ENCODE data around the gene HTR5A. TPM values are rescaled to one million over a fixed set of nuclear protein-coding genes. Genes with fewer than 3 reads are reported as not detected.

HTR5A gene
- total and polyA plus RNA-seq, 5 donors from 2014 or later: not detected

GRCh38 chr7:155129186-155129585 lies 59.1 kb downstream of the HTR5A start:
- Mint-ChIP-seq H3K4me3 (no peak overlapping the region), H3K27me3 (no peaks in the 10 kb centered on the region), H3K36me3 (no peaks in the 10 kb centered on the region), H3K4me1 (no peaks in the 10 kb centered on the region), H3K9me3 (peaks cover 0 to 2% (median 0%) of the 10 kb centered on the region in 7 donors), H3K27ac (peak overlapping the region in 1 of 3 donors; percentile 24)
- Histone ChIP-seq H3K27me3 (ENCODE audit: control insufficient read depth, insufficient read depth, low read length) (no peaks in the 10 kb centered on the region), H3K4me3 (ENCODE audit: low read depth, low read length) (no peak overlapping the region), H3K36me3 (ENCODE audit: control insufficient read depth, insufficient read depth, low read length) (no peaks in the 10 kb centered on the region), H3K27ac (ENCODE audit: insufficient read depth, low read length, poor library complexity, severe bottlenecking) (no peak overlapping the region), H3K9me3 (ENCODE audit: control insufficient read depth in 2 of 2, low read length in 2 of 2) (no peaks in the 10 kb centered on the region), H3K4me1 (ENCODE audit: control insufficient read depth, insufficient read depth, low read length, poor library complexity, severe bottlenecking) (no peaks in the 10 kb centered on the region)
- ATAC-seq (ENCODE audit: low read depth in 2 of 2) (no peak), DNase-seq (no peak)

GRCh38 chr7:155129789-155130188 lies 59.7 kb downstream of the HTR5A start:
- no peaks in the 10 kb centered on the region for H3K4me1 Mint-ChIP-seq
- no peak overlapping the region for H3K27ac ChIP-seq (ENCODE audit: insufficient read depth, low read length, poor library complexity, severe bottlenecking)

GRCh38 chr7:155130493-155130892 lies 60.4 kb downstream of the HTR5A start:
- Histone ChIP-seq H3K4me1 (ENCODE audit: control insufficient read depth, insufficient read depth, low read length, poor library complexity, severe bottlenecking) (no peaks in the 10 kb centered on the region), H3K27me3 (ENCODE audit: control insufficient read depth, insufficient read depth, low read length) (no peaks in the 10 kb centered on the region), H3K27ac (ENCODE audit: insufficient read depth, low read length, poor library complexity, severe bottlenecking) (no peak overlapping the region), H3K4me3 (ENCODE audit: low read depth, low read length) (no peak overlapping the region), H3K9me3 (ENCODE audit: control insufficient read depth in 2 of 2, low read length in 2 of 2) (no peaks in the 10 kb centered on the region), H3K36me3 (ENCODE audit: control insufficient read depth, insufficient read depth, low read length) (no peaks in the 10 kb centered on the region)
- Mint-ChIP-seq H3K27me3 (no peaks in the 10 kb centered on the region), H3K27ac (no peak overlapping the region), H3K4me3 (no peak overlapping the region), H3K9me3 (peaks cover 0 to 2% (median 0%) of the 10 kb centered on the region in 7 donors), H3K4me1 (no peaks in the 10 kb centered on the region), H3K36me3 (no peaks in the 10 kb centered on the region)
- ATAC-seq (ENCODE audit: low read depth in 2 of 2): no peak
- DNase-seq: no peak

More at GRCh38 chr7:155129789-155130188, 59.7 kb downstream of the HTR5A start:
- no peaks in the 10 kb centered on the region for H3K9me3 ChIP-seq (ENCODE audit: control insufficient read depth in 2 of 2, low read length in 2 of 2)
- no peaks in the 10 kb centered on the region for H3K4me1 ChIP-seq (ENCODE audit: control insufficient read depth, insufficient read depth, low read length, poor library complexity, severe bottlenecking)
- H3K4me3 ChIP-seq (ENCODE audit: low read depth, low read length): no peak overlapping the region
- DNase-seq: no peak
- Mint-ChIP-seq H3K27ac (no peak overlapping the region), H3K4me3 (no peak overlapping the region), H3K27me3 (no peaks in the 10 kb centered on the region), H3K36me3 (no peaks in the 10 kb centered on the region), H3K9me3 (peaks cover 0 to 2% (median 0%) of the 10 kb centered on the region in 7 donors)
- ATAC-seq (ENCODE audit: low read depth in 2 of 2): no peak
- H3K36me3 ChIP-seq (ENCODE audit: control insufficient read depth, insufficient read depth, low read length): no peaks in the 10 kb centered on the region
- no peaks in the 10 kb centered on the region for H3K27me3 ChIP-seq (ENCODE audit: control insufficient read depth, insufficient read depth, low read length)

GRCh38 chr7:155131090-155131489 lies 61.0 kb downstream of the HTR5A start:
- Histone ChIP-seq H3K4me3 (ENCODE audit: low read depth, low read length) (no peak overlapping the region), H3K4me1 (ENCODE audit: control insufficient read depth, insufficient read depth, low read length, poor library complexity, severe bottlenecking) (no peaks in the 10 kb centered on the region), H3K36me3 (ENCODE audit: control insufficient read depth, insufficient read depth, low read length) (no peaks in the 10 kb centered on the region), H3K9me3 (ENCODE audit: control insufficient read depth in 2 of 2, low read length in 2 of 2) (no peaks in the 10 kb centered on the region), H3K27ac (ENCODE audit: insufficient read depth, low read length, poor library complexity, severe bottlenecking) (no peak overlapping the region), H3K27me3 (ENCODE audit: control insufficient read depth, insufficient read depth, low read length) (no peaks in the 10 kb centered on the region)
- no peak overlapping the region for H3K27ac Mint-ChIP-seq
- no peaks in the 10 kb centered on the region for H3K36me3 Mint-ChIP-seq
- ATAC-seq (ENCODE audit: low read depth in 2 of 2) (no peak), DNase-seq (no peak)
- H3K9me3 Mint-ChIP-seq: peaks cover 0 to 2% (median 0%) of the 10 kb centered on the region in 7 donors
- no peaks in the 10 kb centered on the region for H3K27me3 Mint-ChIP-seq
- no peak overlapping the region for H3K4me3 Mint-ChIP-seq
- H3K4me1 Mint-ChIP-seq: no peaks in the 10 kb centered on the region

- no peak overlapping the region for H3K4me3 Mint-ChIP-seq
- H3K4me1 Mint-ChIP-seq: no peaks in the 10 kb centered on the region
- DNase-seq: no peak
- no peaks in the 10 kb centered on the region for H3K4me1 ChIP-seq (ENCODE audit: control insufficient read depth, insufficient read depth, low read length, poor library complexity, severe bottlenecking)
- H3K9me3 ChIP-seq (ENCODE audit: control insufficient read depth in 2 of 2, low read length in 2 of 2): no peaks in the 10 kb centered on the region
- no peak overlapping the region for H3K4me3 ChIP-seq (ENCODE audit: low read depth, low read length)
- no peaks in the 10 kb centered on the region for H3K27me3 ChIP-seq (ENCODE audit: control insufficient read depth, insufficient read depth, low read length)
- no peak overlapping the region for H3K27ac Mint-ChIP-seq
- H3K36me3 ChIP-seq (ENCODE audit: control insufficient read depth, insufficient read depth, low read length): no peaks in the 10 kb centered on the region
- H3K36me3 Mint-ChIP-seq: no peaks in the 10 kb centered on the region
- peaks cover 0 to 4% (median 0%) of the 10 kb centered on the region in 7 donors for H3K9me3 Mint-ChIP-seq
- no peak overlapping the region for H3K27ac ChIP-seq (ENCODE audit: insufficient read depth, low read length, poor library complexity, severe bottlenecking)
- no peaks in the 10 kb centered on the region for H3K27me3 Mint-ChIP-seq
- no peak for ATAC-seq (ENCODE audit: low read depth in 2 of 2)
Observed at GRCh38 chr7:155132431-155132830, 62.3 kb downstream of the HTR5A start.

- no peak for DNase-seq
- no peaks in the 10 kb centered on the region for H3K4me1 Mint-ChIP-seq
Observed at GRCh38 chr7:155136619-155137243, 66.6 kb downstream of the HTR5A start.

More at GRCh38 chr7:155136619-155137243, 66.6 kb downstream of the HTR5A start:
- ATAC-seq (ENCODE audit: low read depth in 2 of 2): no peak
- no peaks in the 10 kb centered on the region for H3K36me3 ChIP-seq (ENCODE audit: control insufficient read depth, insufficient read depth, low read length)
- H3K4me3 Mint-ChIP-seq: no peak overlapping the region
- H3K9me3 Mint-ChIP-seq: peaks cover 0 to 3% (median 0%) of the 10 kb centered on the region in 7 donors
- H3K9me3 ChIP-seq (ENCODE audit: control insufficient read depth in 2 of 2, low read length in 2 of 2): no peaks in the 10 kb centered on the region
- H3K4me1 ChIP-seq (ENCODE audit: control insufficient read depth, insufficient read depth, low read length, poor library complexity, severe bottlenecking): no peaks in the 10 kb centered on the region
- H3K4me3 ChIP-seq (ENCODE audit: low read depth, low read length): no peak overlapping the region
- H3K27ac Mint-ChIP-seq: no peak overlapping the region
- no peak overlapping the region for H3K27ac ChIP-seq (ENCODE audit: insufficient read depth, low read length, poor library complexity, severe bottlenecking)
- no peaks in the 10 kb centered on the region for H3K27me3 ChIP-seq (ENCODE audit: control insufficient read depth, insufficient read depth, low read length)
- H3K36me3 Mint-ChIP-seq: no peaks in the 10 kb centered on the region
- peaks cover 4% of the 10 kb centered on the region for H3K27me3 Mint-ChIP-seq

Other genes with a start within 250 kb of the HTR5A start
- gene PAXIP1, start 67.2 kb upstream of the HTR5A start, total RNA-seq: 15.1 TPM
- gene PAXIP1, start 67.2 kb upstream of the HTR5A start, polyA plus RNA-seq: 1 to 10 TPM in 3 of 4 donors, under 1 TPM in 1; 0.88 to 2.6 (median 2.0) TPM
- gene INSIG1, start 227.6 kb downstream of the HTR5A start, total RNA-seq: 66.5 TPM
- 10 to 100 TPM; 38.4 to 66.1 (median 55.4) TPM for gene INSIG1, start 227.6 kb downstream of the HTR5A start, polyA plus RNA-seq

All from CD4-positive, CD25-positive, alpha-beta regulatory T cell (primary cell).